IMR-90 (cell line): ENCODE measurements around the gene GAPDH. TPM values are rescaled to one million over a fixed set of nuclear protein-coding genes. Genes with fewer than 3 reads are reported as not detected.

ENCODE experiments used
- ATAC-seq: fragments of 200-7000 bp; cut with Tn5 transposase; 2 replicates; pipeline ENCODE4 v1.9.1; 2020; ENCODE audit warnings: low read depth, mild to moderate bottlenecking, moderate library complexity
- Bru-seq: library from RNA; stranded (reverse); fragments of 400-500 nt; gene quantifications from one replicate; lab custom pipeline; 2021; lab: Mats Ljungman, UMichigan
- BruChase-seq, 2 experiments: library from RNA; stranded (reverse); fragments of 400-500 nt; gene quantifications; one replicate each; lab custom pipeline; 2021; lab: Mats Ljungman, UMichigan
- BruUV-seq: library from RNA; stranded (reverse); fragments of 400-500 nt; replicated peaks from 2 replicates; lab custom pipeline; 2021; lab: Mats Ljungman, UMichigan
- CTCF ChIA-PET: fragments of 300-600 bp; formaldehyde crosslinking; extraction: SDS; loops from one replicate; lab custom pipeline; 2021; ENCODE audit warnings: antibody characterized with exemption; lab: Yijun Ruan, JAX
- POLR2A ChIA-PET: fragments of 300-600 bp; sonication (Branson Sonifier 250); formaldehyde crosslinking; loops from one replicate; lab custom pipeline; 2022; ENCODE audit warnings: antibody characterized with exemption; ENCODE audit not compliant: unreplicated experiment; lab: Charles Lee
- DNase-seq: peaks from one replicate; pipeline ENCODE4 v3.0.0; 2013
- H2AFZ ChIP-seq: replicated peaks from 2 replicates; pipeline ENCODE3; 2013; ENCODE audit warnings: low read length, mild to moderate bottlenecking; ENCODE audit not compliant: poor library complexity
- H2AK5ac ChIP-seq: 2 replicates; pipeline ENCODE4 v1.6.1; 2013; ENCODE audit warnings: low read depth, low read length, inconsistent platforms
- H2AK9ac ChIP-seq: replicated peaks from 2 replicates; pipeline ENCODE3; 2013; ENCODE audit warnings: mild to moderate bottlenecking, low read depth, low read length, moderate library complexity; ENCODE audit not compliant: poor library complexity
- H2BK120ac ChIP-seq: 2 replicates; pipeline ENCODE4 v1.6.1; 2013; ENCODE audit warnings: low read depth, low read length, inconsistent platforms
- H2BK15ac ChIP-seq: 3 replicates; pipeline ENCODE4 v1.6.1; 2013; ENCODE audit warnings: low read depth, low read length, inconsistent platforms
- H2BK20ac ChIP-seq: 2 replicates; pipeline ENCODE4 v1.6.1; 2013; ENCODE audit warnings: low read depth, mild to moderate bottlenecking, inconsistent platforms, low read length, moderate library complexity
- H2BK5ac ChIP-seq: 2 replicates; pipeline ENCODE4 v1.6.1; 2013; ENCODE audit warnings: mild to moderate bottlenecking, low read depth, low read length, inconsistent platforms; ENCODE audit not compliant: poor library complexity, severe bottlenecking
- H3K14ac ChIP-seq: replicated peaks from 2 replicates; pipeline ENCODE4 v1.6.1; 2013; ENCODE audit warnings: low read depth, low read length, inconsistent platforms
- H3K18ac ChIP-seq: 2 replicates; pipeline ENCODE4 v1.6.1; 2013; ENCODE audit warnings: low read depth, low read length, control low read depth
- H3K23ac ChIP-seq: 2 replicates; pipeline ENCODE4 v1.6.1; 2013; ENCODE audit warnings: low read depth, low read length, inconsistent platforms
- H3K27ac ChIP-seq: 2 replicates; pipeline ENCODE4 v1.5.1; 2013; ENCODE audit warnings: mild to moderate bottlenecking, control low read depth, low read length; ENCODE audit not compliant: insufficient read depth
- H3K27me3 ChIP-seq: 2 replicates; pipeline ENCODE4 v1.6.1; 2013; ENCODE audit warnings: low read length; ENCODE audit not compliant: control insufficient read depth, insufficient read depth
- H3K36me3 ChIP-seq: 2 replicates; pipeline ENCODE4 v1.6.1; 2013; ENCODE audit warnings: low read length, mixed read lengths; ENCODE audit not compliant: control insufficient read depth, insufficient read depth
- H3K4ac ChIP-seq: 2 replicates; pipeline ENCODE4 v1.6.1; 2013; ENCODE audit warnings: low read depth, low read length, inconsistent platforms
- H3K4me1 ChIP-seq: 2 replicates; pipeline ENCODE4 v1.6.1; 2013; ENCODE audit warnings: low read length, mixed read lengths; ENCODE audit not compliant: control insufficient read depth, insufficient read depth
- H3K4me2 ChIP-seq: 2 replicates; pipeline ENCODE4 v1.6.1; 2013; ENCODE audit warnings: low read depth, mild to moderate bottlenecking, control low read depth, low read length, moderate library complexity
- H3K4me3 ChIP-seq: 2 replicates; pipeline ENCODE4 v1.5.1; 2013; ENCODE audit warnings: low read depth, mild to moderate bottlenecking, control low read depth, low read length, moderate library complexity; ENCODE audit not compliant: insufficient read depth
- H3K56ac ChIP-seq: 2 replicates; pipeline ENCODE4 v1.6.1; 2013; ENCODE audit warnings: low read length, inconsistent platforms; ENCODE audit not compliant: insufficient read depth; ENCODE audit errors: extremely low read depth
- H3K79me1 ChIP-seq, 2 experiments: 2 replicates each; pipeline ENCODE4 v1.6.1; 2013; ENCODE audit warnings: low read length in 2 of 2, inconsistent platforms in 1 of 2, low read depth in 1 of 2
- H3K9ac ChIP-seq: 2 replicates; pipeline ENCODE4 v1.6.1; 2013; ENCODE audit warnings: low read depth, low read length, control low read depth
- H3K9me1 ChIP-seq: 2 replicates; pipeline ENCODE4 v1.6.1; 2013; ENCODE audit warnings: low read length, inconsistent platforms; ENCODE audit not compliant: insufficient read depth
- H3K9me3 ChIP-seq: 2 replicates; pipeline ENCODE4 v1.6.1; 2013; ENCODE audit warnings: low read length; ENCODE audit not compliant: control insufficient read depth, insufficient read depth
- H4K20me1 ChIP-seq: 2 replicates; pipeline ENCODE4 v1.6.1; 2013; ENCODE audit warnings: low read length, inconsistent platforms; ENCODE audit not compliant: insufficient read depth
- H4K5ac ChIP-seq: 2 replicates; pipeline ENCODE4 v1.6.1; 2013; ENCODE audit warnings: mild to moderate bottlenecking, low read depth, low read length, control low read depth
- H4K8ac ChIP-seq, 2 experiments: 2 replicates each; pipeline ENCODE4 v1.6.1; 2013; ENCODE audit warnings: low read depth in 2 of 2, low read length in 2 of 2, control low read depth in 1 of 2, inconsistent platforms in 1 of 2
- H4K91ac ChIP-seq: 2 replicates; pipeline ENCODE4 v1.6.1; 2013; ENCODE audit warnings: low read depth, low read length, inconsistent platforms; ENCODE audit not compliant: insufficient read depth
- BHLHE40 ChIP-seq: fragments of 150-350 bp; IDR thresholded peaks from 2 replicates; pipeline ENCODE4 v1.6.1; 2016; ENCODE audit warnings: mild to moderate bottlenecking, low read depth, low read length
- CHD1 ChIP-seq: IDR thresholded peaks from 2 replicates; pipeline ENCODE4 v1.6.1; 2012; ENCODE audit warnings: low read depth, low read length, improper control_type of control experiment
- FOS ChIP-seq: fragments of 150-350 bp; IDR thresholded peaks from 2 replicates; pipeline ENCODE4 v1.6.1; 2016; ENCODE audit warnings: low read depth, low read length
- MAFK ChIP-seq: IDR thresholded peaks from 2 replicates; pipeline ENCODE4 v1.6.1; 2012; ENCODE audit warnings: low read depth, low read length, improper control_type of control experiment
- MAZ ChIP-seq: IDR thresholded peaks from 2 replicates; pipeline ENCODE4 v1.6.1; 2012; ENCODE audit warnings: low read depth, mild to moderate bottlenecking, low read length, improper control_type of control experiment, moderate library complexity, borderline replicate concordance
- NFE2L2 ChIP-seq: fragments of 150-350 bp; IDR thresholded peaks from 2 replicates; pipeline ENCODE4 v1.6.1; 2016; ENCODE audit warnings: low read depth, mild to moderate bottlenecking, low read length
- POLR2A ChIP-seq: IDR thresholded peaks from 2 replicates; pipeline ENCODE4 v1.6.1; 2012; ENCODE audit warnings: mild to moderate bottlenecking, low read depth, low read length
- WGBS, 2 experiments: methylation state at CpG; one replicate each; pipeline versions ENCODE4 v1.1.5 to v1.1.7; 2013; ENCODE audit warnings: missing lambda C conversion rate in 2 of 2; ENCODE audit not compliant: insufficient read length in 1 of 2; ENCODE audit errors: extremely low coverage in 2 of 2; 5-methylcytosine and 5-hydroxymethylcytosine counted together
- dilution Hi-C: fragments of 300-500 bp; cut with HindIII; formaldehyde crosslinking; loops from one replicate; pipeline ENCODE4 v1.14.3; 2018; ENCODE audit warnings: low sequenced_read_pairs; ENCODE audit not compliant: unreplicated experiment
- in situ Hi-C: fragments of 300-500 bp; cut with MboI; formaldehyde crosslinking; loops from 3 replicates; pipeline ENCODE4 v1.14.3; 2019; ENCODE audit warnings: low sequenced_read_pairs, inconsistent platforms, mixed read lengths
- intact Hi-C: fragments of 100-400 bp; cut with micrococcal nuclease; formaldehyde crosslinking; loops from 2 replicates; pipeline ENCODE4 v1.10.0; 2022
- long read RNA-seq: library from polyadenylated mRNA; unstranded; transcript quantifications from one replicate; pipeline ENCODE4 v2.0.0, GENCODE V29; 2021; ENCODE audit not compliant: unreplicated experiment
- polyA plus RNA-seq, 3 experiments: library from polyadenylated mRNA; depleted of rRNA; stranded (reverse); fragments of >200 nt; gene quantifications; 2 replicates each; pipeline ENCODE4 v1.2.3, GENCODE V29; 2012; ENCODE audit warnings: low replicate concordance in 1 of 3
- total RNA-seq: library from RNA; depleted of rRNA; stranded (reverse); fragments of >200 nt; gene quantifications from 2 replicates; pipeline ENCODE4 v1.2.3, GENCODE V29; 2012; rRNA removed
- TF ChIP-seq, protein P1 (sequence below): conservative IDR thresholded peaks from 2 replicates; pipeline ENCODE4 v1.5.1; 2012; ENCODE audit warnings: mild to moderate bottlenecking, low read depth, low read length, improper control_type of control experiment

Gene GAPDH
- total RNA-seq (11,536 and 12,939 TPM in 2 replicates), polyA plus RNA-seq (2012; rRNA removed) (21,893 and 22,387 TPM in 2 replicates), Bru-seq, nascent RNA (percentile 100 among the genes with signal in this experiment), BruChase-seq, experiment 1, labeled RNA remaining after a 6-hour chase (percentile 100 among the genes with signal in this experiment), BruChase-seq, experiment 2, labeled RNA remaining after a 2-hour chase (percentile 99 among the genes with signal in this experiment)
- polyA plus RNA-seq (2012; cell fraction: cytosol; rRNA removed), result 8,363 and 20,126 TPM in 2 replicates
- polyA plus RNA-seq (2012; cell fraction: nucleus; rRNA removed; ENCODE audit: low replicate concordance), result 5,196 and 8,980 TPM in 2 replicates
- long read RNA-seq, transcript GAPDH-204 (8 exons, 1,256 nt), result minor isoform, 67 of 4,400 reads
- long read RNA-seq, transcript GAPDH-205 (9 exons, 1,348 nt), result minor isoform, 15 of 4,400 reads
- long read RNA-seq, transcript GAPDH-201 (9 exons, 1,875 nt), result major isoform, 3,717 of 4,400 reads
- long read RNA-seq, partial matches to known transcripts, result 399 of 4,400 reads
- long read RNA-seq, other reads (novel, unspliced or antisense), result 196 of 4,400 reads

DNA sequence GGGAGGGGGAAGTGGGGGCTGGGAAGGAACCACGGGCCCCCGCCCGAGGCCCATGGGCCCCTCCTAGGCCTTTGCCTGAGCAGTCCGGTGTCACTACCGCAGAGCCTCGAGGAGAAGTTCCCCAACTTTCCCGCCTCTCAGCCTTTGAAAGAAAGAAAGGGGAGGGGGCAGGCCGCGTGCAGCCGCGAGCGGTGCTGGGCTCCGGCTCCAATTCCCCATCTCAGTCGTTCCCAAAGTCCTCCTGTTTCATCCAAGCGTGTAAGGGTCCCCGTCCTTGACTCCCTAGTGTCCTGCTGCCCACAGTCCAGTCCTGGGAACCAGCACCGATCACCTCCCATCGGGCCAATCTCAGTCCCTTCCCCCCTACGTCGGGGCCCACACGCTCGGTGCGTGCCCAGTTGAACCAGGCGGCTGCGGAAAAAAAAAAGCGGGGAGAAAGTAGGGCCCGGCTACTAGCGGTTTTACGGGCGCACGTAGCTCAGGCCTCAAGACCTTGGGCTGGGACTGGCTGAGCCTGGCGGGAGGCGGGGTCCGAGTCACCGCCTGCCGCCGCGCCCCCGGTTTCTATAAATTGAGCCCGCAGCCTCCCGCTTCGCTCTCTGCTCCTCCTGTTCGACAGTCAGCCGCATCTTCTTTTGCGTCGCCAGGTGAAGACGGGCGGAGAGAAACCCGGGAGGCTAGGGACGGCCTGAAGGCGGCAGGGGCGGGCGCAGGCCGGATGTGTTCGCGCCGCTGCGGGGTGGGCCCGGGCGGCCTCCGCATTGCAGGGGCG, at the start of gene GAPDH:
Gene GAPDH (plus strand): TSS at position 595 of the 772 bp plus-strand sequence. CDS start 316 bp downstream, outside the sequence.
- no peaks in the 10 kb centered on the region for H3K9me3 ChIP-seq
- H3K4me2 ChIP-seq, result peak within 1 kb of the TSS; percentile 95
- TF ChIP-seq CHD1 (no peak), POLR2A (peak; percentile 100), MAZ (peak; percentile 64; the same call in 1 of the 2 replicates), NFE2L2 (no peak), MAFK (0 out of 2 replicates have a peak, but pooled peaks have one; percentile 41), FOS (no peak), BHLHE40 (peak; percentile 69)
- TF ChIP-seq, protein P1, sequence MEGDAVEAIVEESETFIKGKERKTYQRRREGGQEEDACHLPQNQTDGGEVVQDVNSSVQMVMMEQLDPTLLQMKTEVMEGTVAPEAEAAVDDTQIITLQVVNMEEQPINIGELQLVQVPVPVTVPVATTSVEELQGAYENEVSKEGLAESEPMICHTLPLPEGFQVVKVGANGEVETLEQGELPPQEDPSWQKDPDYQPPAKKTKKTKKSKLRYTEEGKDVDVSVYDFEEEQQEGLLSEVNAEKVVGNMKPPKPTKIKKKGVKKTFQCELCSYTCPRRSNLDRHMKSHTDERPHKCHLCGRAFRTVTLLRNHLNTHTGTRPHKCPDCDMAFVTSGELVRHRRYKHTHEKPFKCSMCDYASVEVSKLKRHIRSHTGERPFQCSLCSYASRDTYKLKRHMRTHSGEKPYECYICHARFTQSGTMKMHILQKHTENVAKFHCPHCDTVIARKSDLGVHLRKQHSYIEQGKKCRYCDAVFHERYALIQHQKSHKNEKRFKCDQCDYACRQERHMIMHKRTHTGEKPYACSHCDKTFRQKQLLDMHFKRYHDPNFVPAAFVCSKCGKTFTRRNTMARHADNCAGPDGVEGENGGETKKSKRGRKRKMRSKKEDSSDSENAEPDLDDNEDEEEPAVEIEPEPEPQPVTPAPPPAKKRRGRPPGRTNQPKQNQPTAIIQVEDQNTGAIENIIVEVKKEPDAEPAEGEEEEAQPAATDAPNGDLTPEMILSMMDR, result 0 out of 2 replicates have a peak, but pooled peaks have one; percentile 3
- H3K18ac ChIP-seq, result peak within 1 kb of the TSS; percentile 95
- H2AK9ac ChIP-seq, result peak within 1 kb of the TSS; percentile 100
- peak within 1 kb of the TSS; percentile 80 to 98 for H4K8ac ChIP-seq
- H2AK5ac ChIP-seq, result peak within 1 kb of the TSS; percentile 95
- ATAC-seq, result peak; percentile 51
- peak within 1 kb of the TSS; percentile 95 for H2AFZ ChIP-seq
- H3K14ac ChIP-seq, result peak within 1 kb of the TSS; percentile 99
- H3K4ac ChIP-seq, result peak within 1 kb of the TSS; percentile 97
- intact Hi-C loops, result loop anchor here (1.0 to 2.0 kb wide), 3 partner anchors 39 to 197 kb away; partner anchors contain the start of gene NCAPD2
- WGBS, 2 experiments, result 2% methylated on average over 38 of the region's 62 CpGs; no CpG with 5 or more reads in 1 of the 2 experiments
- in situ Hi-C loops, result no loop called here
- peak within 1 kb of the TSS; percentile 66 for H3K4me3 ChIP-seq
- no peaks in the 10 kb centered on the region for H3K27me3 ChIP-seq
- POLR2A ChIA-PET, result interaction anchor here (0.5 to 2.9 kb wide), 40 partner anchors 13 to 543 kb away, joined by 3 to 48 read pairs (median 6); partner anchors contain the start of genes COPS7A, MRPL51, NOP2 and VAMP1
- H2BK15ac ChIP-seq, result peak within 1 kb of the TSS; percentile 96; the same call in 2 of the 3 replicates
- H3K9ac ChIP-seq, result peak within 1 kb of the TSS; percentile 92
- peak within 1 kb of the TSS; percentile 96 for H3K23ac ChIP-seq
- peak within 1 kb of the TSS; percentile 93 for H4K5ac ChIP-seq
- H3K79me1 ChIP-seq, result peaks cover 2 to 64% of the 10 kb centered on the region in 2 experiments; a peak in 3 of 4 replicates
- peak; percentile 97 for DNase-seq
- H2BK5ac ChIP-seq, result peak within 1 kb of the TSS; percentile 99
- peak within 1 kb of the TSS; percentile 86 for H2BK20ac ChIP-seq
- peak within 1 kb of the TSS; percentile 99 for H4K91ac ChIP-seq
- BruUV-seq, result no TSS peak
- H3K27ac ChIP-seq, result peak within 1 kb of the TSS; percentile 94
- CTCF ChIA-PET, result interaction anchor here (0.6 kb wide), 1 partner anchor 68 kb away, joined by 5 read pairs; no protein-coding TSS in a partner anchor
- H3K56ac ChIP-seq, result peak within 1 kb of the TSS; percentile 92
- peaks cover 54% of the 10 kb centered on the region for H3K36me3 ChIP-seq
- H3K9me1 ChIP-seq, result no peaks in the 10 kb centered on the region
- dilution Hi-C loops, result no loop called here
- H3K4me1 ChIP-seq, result peaks cover 12% of the 10 kb centered on the region
- peaks cover 48% of the 10 kb centered on the region for H4K20me1 ChIP-seq
- peak within 1 kb of the TSS; percentile 96 for H2BK120ac ChIP-seq
